ENCODE results near the gene SPDYE11.
"Not testable (repeated sequence)": the region's sequence is repeated elsewhere in the genome, so short reads cannot be mapped to it uniquely, and the experiment has no call there.

The SPDYE11 gene, protein sequence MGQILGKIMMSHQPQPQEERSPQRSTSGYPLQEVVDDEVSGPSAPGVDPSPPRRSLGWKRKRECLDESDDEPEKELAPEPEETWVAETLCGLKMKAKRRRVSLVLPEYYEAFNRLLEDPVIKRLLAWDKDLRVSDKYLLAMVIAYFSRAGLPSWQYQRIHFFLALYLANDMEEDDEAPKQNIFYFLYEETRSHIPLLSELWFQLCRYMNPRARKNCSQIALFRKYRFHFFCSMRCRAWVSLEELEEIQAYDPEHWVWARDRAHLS

DNA sequence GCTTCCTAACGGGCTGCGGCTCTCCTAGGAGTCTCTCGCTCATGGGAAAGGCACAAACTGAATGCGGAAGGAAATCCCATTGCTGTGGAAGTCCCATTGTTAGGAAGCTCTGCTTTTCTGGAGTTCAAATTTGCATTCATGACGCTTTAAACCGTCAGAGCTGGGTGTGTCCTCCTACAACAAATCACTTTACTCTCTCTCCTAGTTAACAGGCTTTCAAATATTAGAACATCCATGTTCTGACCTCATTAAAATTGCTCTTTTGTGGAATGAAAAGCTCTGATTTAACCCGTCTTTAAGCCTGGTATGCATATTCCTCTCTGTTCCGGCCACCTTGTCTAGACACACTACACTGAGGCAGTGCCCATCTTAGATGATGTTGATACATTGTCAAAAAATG lies at the start of gene SPDYE11:
Gene SPDYE11 (minus strand): TSS at position 101 of the 400 bp plus-strand sequence. CDS start 1,800 bp downstream, outside the sequence.
- not testable (repeated sequence) for DNase-seq (ENCODE audit: low read depth in 2 of 2, low spot score in 1 of 2)

DNA sequence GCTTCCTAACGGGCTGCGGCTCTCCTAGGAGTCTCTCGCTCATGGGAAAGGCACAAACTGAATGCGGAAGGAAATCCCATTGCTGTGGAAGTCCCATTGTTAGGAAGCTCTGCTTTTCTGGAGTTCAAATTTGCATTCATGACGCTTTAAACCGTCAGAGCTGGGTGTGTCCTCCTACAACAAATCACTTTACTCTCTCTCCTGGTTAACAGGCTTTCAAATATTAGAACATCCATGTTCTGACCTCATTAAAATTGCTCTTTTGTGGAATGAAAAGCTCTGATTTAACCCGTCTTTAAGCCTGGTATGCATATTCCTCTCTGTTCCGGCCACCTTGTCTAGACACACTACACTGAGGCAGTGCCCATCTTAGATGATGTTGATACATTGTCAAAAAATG lies 28.2 kb upstream of the SPDYE11 start, which contains the start of gene SPDYE9:
Gene SPDYE9 (minus strand): TSS at position 101 of the 400 bp plus-strand sequence. CDS start 1,800 bp downstream, outside the sequence.
- DNase-seq (ENCODE audit: low read depth in 2 of 2, low spot score in 1 of 2), result not testable (repeated sequence)

DNA sequence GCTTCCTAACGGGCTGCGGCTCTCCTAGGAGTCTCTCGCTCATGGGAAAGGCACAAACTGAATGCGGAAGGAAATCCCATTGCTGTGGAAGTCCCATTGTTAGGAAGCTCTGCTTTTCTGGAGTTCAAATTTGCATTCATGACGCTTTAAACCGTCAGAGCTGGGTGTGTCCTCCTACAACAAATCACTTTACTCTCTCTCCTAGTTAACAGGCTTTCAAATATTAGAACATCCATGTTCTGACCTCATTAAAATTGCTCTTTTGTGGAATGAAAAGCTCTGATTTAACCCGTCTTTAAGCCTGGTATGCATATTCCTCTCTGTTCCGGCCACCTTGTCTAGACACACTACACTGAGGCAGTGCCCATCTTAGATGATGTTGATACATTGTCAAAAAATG lies 28.0 kb downstream of the SPDYE11 start, which contains the start of gene SPDYE8:
Gene SPDYE8 (minus strand): TSS at position 101 of the 400 bp plus-strand sequence. CDS start 1,800 bp downstream, outside the sequence.
- not testable (repeated sequence) for DNase-seq (ENCODE audit: low read depth in 2 of 2, low spot score in 1 of 2)

DNA sequence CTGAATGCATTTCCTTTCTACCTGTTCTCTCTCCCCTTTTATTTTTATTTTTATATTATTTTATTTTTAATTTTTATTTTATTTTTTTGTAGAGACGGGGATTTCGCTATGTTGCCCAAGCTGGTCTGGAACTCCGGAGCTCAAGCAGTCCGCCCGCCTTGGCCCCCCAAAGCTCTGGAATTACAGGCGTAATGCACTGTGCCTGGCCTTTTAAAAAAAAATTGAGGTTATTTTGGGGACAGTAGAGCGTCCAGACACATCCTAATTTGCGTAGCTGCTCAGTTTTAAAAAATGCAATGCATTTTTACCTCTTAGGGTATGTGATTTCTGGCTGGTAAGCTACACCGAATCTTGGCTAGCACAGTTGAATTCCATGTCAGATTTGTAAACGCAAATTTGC lies 51.2 kb downstream of the SPDYE11 start:
- DNase-seq (ENCODE audit: low read depth in 2 of 2, low spot score in 1 of 2), result not testable (repeated sequence)

DNA sequence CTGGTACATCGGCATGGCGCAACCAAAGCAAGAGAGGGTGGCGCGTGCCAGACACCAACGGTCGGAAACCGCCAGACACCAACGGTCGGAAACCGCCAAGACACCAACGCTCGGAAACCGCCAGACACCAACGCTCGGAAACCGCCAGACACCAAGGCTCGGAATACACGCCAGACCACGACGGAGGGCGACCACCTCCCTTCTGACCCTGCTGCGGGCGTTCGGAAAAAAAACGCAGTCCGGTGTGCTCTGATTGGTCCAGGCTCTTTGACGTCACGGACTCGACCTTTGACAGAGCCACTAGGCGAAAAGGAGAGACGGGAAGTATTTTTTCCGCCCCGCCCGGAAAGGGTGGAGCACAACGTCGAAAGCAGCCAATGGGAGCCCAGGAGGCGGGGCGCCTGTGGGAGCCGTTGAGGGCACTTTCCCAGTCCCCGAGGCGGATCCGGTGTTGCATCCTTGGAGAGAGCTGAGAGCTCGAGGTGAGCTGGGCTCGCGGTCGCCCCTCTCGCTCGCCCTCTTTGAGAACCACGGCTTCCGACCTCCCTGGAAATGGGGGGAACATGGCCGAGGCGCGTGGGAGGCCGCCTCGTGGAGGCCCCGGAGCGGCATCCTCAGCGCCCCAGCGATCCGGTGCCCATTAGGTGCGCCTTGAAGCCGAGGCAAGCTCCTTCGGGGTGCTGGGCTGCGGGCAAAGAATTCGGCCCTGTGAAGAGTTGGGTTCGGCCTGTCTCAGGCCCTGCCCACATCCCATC lies 51.8 kb downstream of the SPDYE11 start:
- peak; percentile 77 to 86 for DNase-seq (ENCODE audit: low read depth in 2 of 2, low spot score in 1 of 2)

DNA sequence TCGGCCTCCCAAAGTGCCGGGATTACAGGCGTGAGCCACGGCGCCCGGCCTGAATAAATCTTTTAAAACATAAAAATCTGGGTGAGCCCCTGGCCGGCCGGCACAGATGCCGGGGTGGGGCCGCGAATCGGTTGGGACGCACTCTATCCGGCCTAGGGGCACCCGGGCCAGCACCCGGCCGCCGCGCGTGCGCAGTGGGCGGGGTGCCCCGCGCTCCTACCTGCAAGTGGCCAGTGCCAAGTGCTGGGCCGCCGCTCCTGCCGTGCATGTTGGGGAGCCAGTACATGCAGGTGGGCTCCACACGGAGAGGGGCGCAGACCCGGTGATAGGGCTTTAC lies 52.4 kb downstream of the SPDYE11 start:
- DNase-seq (ENCODE audit: low read depth in 2 of 2, low spot score in 1 of 2), result peak in 1 of 2 donors; percentile 37

DNA sequence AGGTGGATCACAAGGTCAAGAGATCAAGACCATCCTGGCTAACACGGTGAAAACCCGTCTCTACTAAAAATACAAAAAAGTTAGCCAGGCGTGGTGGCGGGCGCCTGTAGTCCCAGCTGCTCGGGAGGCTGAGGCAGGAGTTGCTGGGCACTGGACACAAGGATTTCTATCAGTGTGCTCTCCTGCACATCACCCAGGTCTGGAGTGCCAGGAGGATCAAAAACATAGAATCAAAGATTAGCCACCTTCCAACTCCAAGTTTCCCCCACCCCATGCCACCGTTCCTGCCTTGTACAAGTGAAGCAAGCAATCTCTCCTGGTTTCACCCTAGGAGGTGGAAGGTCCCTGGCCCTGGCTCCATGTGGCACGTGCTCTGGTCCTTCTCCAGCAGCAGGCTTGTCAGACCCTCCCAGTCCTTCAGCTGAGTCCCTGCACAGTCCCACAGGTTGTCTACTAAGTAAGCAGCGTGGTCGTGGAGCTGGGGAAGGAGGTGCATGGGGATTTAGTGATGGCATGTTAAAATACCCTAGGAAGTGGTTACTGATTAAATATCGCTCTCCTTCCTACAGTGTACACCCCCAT lies 59.7 kb downstream of the SPDYE11 start:
- not testable (repeated sequence) for DNase-seq (ENCODE audit: low read depth in 2 of 2, low spot score in 1 of 2)

Data from stimulated activated CD8-positive, alpha-beta memory T cell treated with anti-CD3 and anti-CD28 coated beads, Interleukin-4, amount 100 ng/mL, for 4 hours (primary cell).